Stimulated activated CD8-positive, alpha-beta memory T cell treated with anti-CD3 and anti-CD28 coated beads, Interleukin-15, amount 100 ng/mL, for 24 hours (primary cell): Measurements from ENCODE around the gene COL5A1.

Experiments
- DNase-seq: peaks from one replicate; pipeline ENCODE4 v3.0.0-alpha.2; 2020; ENCODE audit warnings: low read depth

COL5A1 gene

DNA sequence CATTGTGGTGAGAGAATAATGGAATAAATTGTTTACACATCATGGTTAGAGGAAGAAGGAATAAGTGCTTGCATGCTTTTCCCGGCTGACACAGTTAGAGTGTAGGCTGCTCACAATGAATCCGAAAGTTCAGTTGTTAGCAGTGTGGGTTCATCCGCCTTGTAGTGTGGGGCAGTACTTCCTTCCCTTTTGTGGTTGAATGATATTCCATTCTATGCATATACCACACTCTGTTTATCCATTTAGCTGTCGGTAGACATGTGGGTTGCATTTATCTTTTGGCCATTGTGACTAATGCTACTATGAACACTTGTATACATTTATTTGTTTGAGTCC is 84.0 kb downstream of the COL5A1 start:
- no peak for DNase-seq

DNA sequence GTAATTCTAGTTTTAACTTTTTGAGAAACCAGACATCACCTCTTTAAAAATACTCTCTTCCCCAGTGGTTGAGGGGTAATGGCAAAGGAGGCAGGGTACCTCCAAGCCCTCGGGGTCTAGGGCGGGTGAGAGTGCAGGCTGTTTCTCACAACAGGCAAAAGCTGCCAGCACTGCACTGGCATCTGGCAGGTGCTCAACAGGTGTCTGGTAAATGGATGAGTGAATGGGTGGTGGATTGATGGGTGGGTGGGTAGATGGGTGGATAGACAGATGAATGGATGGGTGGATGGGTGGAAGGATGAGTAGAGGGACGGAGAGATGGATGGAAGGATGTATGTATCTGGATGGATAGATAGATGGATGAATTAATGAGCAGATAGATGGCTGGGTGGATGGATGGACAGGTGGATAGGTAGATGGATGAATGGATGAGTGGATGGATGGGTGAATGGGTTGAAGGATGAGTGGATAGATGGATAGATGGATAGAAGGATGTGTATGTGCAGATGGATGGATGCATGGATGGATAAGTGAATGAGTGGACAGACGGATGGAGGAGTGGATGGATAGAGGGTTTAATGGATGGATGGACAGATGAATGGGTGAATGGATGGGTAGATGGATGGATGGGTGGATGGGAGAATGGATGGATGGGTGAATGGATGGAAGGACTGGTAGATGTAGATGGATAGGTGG is 84.6 kb downstream of the COL5A1 start:
- DNase-seq = no peak

DNA sequence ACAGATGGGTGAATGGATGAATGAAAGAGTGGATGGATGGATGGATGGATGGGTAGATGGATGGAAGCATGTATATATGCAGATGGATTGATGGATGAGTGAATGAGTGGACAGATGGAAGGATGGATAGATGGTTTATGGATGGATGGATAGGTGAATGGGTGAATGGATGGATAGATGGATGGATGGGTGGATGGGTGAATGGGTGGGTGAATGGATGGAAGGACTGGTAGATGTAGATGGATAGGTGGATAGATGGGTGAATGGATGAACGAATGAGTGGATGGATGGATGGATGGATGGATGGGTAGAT is 85.1 kb downstream of the COL5A1 start:
- DNase-seq = no peak

DNA sequence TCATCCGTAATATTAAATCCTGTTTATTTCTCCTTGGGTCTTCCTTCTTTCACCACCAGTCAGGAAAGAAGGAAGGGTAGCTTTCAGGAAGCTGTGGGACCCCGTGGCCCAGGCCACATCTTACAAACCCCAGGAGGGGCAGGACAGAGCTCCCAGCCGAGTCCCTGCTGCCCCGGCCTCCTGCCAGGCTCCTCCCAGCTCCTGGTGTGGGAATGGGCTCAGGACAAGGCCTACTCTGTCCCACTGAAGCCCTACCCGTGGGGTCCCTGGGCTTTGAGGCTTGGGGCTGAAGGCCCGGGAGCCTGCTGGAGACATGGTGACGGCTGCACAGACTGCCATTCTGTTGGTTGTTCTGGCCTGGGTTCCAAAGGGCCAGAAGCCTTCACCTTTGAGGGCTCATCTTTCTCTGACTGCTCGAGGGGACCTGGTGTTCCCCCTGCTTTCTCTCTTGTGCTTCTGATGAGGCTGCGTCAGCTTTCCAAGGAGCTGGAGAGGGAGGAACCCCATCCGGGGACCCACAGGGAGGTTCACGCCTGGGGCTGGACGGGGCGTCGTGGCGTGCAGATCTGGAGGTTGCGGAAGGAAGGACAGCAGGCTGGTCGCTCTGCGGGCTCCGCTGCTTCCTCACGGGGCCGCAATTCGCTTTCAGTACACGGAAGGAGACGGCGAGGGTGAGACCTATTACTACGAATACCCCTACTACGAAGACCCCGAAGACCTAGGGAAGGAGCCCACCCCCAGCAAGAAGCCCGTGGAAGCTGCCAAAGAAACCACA is 86.6 kb downstream of the COL5A1 start:
- no peak for DNase-seq

DNA sequence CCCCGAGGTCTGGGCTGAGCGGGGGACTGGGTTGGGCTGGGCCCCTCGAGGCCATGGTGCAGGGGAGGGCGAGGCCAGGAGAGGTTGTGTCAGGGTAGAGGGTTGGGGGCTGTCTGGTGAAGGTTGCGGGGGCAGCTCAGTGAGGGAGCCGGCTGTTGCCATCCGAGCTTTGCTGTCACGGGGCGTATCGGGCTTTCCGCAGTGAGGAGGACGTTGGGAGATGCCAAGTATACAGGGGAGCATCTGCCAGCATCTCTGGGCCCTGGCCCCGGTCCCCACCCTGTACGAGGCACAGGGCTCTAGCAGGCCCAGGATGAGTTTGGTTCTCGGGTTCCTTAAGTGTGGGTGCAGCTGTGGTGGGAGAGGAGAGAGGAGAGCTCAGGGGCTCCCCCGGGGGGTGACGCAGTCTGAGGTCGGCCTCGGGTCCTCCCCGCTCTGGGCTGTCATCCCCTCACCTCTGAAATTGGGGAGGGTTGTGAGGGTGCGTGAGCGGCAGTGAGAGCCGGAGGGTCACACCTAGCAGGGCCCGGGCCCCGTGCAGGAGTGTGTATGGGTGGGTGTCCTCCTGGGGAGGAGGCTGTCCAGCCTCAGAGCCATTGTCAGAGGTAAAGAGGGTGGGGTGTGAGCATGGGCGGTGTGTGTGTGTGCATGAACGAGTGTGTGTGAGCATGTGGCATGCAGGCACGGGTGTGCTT is 87.3 kb downstream of the COL5A1 start:
- DNase-seq = no peak

DNA sequence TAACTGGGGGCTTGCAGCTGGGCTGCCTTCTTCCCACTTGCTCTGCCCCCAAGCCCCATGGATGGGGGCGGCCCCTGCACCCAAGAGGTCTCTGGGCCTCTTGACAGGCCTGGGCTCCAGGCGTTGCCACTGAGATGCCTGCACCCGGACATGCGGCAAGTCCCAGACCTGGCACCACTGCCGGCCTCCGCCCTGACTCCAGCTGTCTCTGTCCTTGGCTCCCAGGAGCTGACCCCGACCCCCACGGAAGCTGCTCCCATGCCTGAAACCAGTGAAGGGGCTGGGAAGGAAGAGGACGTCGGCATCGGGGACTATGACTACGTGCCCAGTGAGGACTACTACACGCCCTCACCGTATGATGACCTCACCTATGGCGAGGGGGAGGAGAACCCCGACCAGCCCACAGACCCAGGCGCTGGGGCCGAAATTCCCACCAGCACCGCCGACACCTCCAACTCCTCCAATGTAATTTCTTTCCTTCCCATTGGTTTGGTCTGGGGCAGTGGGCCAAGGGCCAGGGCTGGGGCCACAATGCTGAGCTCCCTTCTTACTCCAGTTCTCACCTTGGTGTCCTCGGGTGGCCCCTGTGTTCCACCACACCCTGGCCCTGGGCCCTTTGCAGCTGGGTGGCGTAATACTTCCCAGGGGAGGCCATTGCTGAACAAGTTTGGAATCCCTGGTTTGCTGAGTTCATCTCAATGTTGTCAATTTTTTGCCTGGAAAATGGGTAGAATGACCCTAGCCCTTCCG is 88.6 kb downstream of the COL5A1 start:
- no peak for DNase-seq

DNA sequence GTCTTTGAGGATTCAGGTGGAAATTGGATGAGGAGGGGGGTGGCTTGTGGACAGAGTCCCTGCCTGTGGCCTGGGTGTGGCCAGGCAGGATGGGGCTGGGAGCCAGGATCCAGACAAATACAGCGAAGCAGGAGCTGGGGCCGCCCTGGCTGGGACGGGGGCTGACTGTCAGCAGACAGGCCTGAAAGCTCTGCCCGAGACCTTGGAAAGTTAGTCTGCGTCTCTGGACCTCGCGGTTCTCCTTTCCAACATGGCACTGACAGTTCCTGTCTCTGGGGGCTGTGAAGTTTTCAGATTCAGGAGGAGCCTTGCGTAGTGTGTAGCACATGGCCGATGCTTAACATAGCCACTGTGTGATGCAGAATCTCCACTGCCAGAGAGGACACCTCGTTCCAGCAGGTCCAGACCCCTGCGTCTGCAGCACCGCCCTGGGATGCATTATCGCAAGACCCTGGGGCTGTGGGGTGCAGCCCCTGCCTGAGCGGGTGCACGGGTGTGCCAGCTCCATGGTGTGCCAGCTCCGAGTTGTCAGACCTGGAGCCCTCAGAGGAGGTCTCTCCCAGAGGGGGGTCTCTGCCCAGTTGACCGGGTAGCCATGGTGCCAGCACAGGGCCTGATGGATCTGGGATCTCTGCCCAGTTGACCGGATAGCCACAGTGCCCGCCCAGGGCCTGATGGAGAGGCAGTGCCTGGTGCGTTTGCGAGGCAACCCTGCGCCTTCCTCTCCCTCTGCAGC is 89.3 kb downstream of the COL5A1 start:
- no peak for DNase-seq

DNA sequence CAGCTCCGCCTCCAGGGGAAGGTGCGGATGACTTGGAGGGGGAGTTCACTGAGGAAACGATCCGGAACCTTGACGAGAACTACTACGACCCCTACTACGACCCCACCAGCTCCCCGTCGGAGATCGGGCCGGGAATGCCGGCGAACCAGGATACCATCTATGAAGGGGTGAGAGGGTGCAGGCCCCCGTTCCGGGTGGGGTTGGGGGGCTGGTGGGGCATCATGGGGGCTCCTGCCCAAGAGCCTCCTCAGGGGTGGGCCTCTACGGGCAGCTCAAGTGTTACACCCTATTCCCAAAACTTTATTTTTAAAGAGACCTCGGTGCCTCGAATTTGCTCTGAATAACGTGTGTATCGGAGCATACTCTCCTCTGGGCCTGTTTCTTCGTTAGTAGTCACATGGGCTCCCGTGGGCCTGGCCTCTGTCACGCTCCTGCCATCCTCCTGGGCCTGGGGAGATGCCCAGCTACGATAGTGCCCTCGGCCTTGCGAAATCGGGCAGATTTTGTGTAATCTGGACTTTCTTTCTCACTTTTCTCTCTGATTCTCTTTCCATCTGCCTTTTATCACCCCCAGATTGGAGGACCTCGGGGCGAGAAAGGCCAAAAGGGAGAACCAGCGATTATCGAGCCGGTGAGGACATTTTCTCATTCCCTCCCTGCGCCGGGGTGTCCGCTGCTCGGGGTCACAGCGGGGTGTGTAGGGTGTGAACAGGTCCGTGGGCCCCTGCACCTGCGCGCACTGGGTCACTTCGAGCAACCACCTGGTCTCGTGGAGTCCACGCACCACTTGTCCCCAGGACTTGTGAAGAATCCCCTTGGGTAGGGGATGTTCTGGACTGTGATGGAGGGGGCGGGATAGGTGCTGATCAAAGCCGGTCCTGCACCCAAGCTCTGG is 90.1 kb downstream of the COL5A1 start:
- DNase-seq = no peak

DNA sequence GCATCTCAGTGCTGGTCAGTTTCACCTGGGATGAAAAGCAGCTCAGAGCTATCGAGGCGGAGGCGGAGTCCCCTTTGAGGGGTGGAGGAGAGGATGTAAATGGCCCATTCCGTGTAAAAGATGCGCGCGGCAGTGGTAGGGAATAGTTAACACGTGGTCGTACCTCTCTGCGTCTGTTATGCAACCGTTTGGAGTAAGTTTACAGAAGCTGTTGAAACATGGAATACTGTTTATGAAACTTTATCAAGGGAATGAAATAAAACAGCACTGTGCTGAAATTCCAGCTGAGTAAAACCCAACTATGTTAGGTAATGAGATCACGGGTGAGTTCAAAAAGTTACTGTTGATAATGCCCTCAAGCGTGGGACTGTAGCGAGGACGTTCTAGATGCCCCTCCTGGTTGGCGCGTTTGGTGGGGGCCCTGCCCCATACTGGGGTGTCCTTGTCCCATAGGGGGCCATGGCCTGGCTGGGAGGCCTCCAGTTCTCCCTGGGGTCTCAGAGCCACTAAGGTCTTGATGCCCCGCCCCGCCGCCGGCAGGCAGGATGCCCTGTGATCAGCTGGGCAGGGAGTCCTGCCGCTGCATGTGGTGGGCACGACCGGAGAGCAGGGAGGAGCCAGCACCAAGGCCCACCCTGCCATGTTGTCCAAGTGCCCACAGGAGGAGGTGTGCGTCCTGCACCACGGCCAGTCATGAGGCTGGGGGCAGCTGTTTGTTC is 90.9 kb downstream of the COL5A1 start:
- DNase-seq = no peak

DNA sequence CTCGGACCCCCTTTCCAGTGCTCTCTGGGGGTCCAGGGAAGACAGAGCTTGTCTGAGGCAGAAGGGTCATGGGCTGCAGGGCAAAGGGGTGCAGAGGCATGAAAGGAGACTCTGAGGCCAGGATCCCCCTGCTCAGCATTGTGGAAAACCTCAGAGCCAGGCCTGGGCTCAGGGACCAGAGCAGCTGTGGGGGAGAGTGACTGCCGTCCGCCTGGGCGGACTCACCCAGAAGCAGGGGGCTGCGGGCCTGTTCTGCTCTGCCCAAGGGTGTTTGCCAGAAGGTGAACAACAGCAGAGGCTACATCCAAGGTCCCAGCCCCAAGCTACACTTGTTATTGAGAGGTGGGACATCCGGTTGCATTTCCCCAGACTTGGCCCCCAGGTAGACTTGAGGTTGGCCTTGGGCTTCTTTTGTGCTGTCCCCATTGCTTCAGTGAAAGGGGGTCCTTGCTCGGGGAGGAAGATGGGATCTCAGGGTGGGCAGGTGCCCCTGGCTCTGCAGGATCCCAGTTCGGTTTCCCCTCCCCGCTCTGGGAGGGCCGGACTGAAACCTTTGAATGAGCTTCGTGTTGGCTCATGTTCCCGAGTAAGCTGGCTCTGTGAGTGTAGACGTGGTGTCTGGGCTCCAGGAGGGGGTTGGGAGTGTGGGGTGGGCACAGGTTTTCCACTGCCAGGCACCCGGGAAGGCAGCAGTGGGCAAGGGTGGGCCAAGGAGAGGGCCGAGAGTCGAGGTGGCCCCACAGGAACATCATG is 92.1 kb downstream of the COL5A1 start:
- DNase-seq = no peak

DNA sequence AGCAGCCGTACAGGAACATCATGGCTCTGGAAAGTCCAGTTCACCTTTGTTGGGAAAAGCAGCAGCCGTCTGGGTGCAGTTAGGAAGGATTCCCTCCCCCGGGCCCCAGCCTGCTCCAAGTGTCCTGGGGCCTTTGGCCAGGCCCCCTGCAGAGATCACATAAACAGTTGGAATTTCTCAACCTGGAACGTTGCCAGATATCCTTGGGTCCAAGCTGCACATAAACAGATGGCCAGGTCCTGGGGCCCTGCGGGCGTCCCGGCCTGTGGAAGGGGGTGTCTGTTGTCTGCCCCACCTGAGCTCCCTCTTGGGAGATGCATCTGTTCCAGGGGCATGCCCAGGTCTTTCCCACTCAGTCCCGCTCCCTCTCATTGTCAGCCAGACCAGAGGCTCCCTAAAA is 92.7 kb downstream of the COL5A1 start:
- DNase-seq = no peak

DNA sequence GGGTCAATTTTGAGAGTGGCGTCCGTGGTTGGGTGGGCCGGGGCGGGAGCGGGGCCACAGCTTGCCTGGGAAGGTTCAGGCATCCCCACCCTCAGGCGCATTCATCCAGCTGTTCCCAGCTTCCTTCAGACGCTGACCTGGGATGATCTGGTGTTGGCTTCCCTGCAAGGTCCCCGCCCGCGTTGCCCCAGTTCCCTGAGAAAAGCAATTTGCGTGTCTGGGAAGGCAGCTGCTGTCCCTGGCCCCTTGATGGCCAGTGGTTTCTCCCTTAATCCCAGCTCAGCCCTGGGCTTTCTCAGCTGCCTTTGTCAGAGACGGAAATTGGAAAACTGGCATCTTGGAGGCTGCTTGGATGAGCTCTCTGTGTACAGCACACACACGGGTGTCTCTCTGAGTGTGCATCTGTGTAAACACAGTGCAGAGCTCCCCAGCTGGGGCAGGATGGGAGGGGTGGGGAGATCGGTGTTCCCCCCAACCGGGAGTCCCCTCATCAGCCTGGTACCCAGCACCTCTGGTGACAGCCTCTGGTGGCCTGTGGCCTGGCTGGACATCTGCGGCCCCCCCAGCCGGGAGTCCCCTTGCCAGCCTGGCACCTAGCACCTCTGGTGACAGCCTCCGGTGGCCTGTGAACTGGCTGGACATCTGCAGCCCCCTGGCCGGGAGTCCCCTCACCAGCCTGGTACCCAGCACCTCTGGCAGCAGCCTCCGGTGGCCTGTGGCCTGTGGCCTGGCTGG is 94.0 kb downstream of the COL5A1 start:
- no peak for DNase-seq

DNA sequence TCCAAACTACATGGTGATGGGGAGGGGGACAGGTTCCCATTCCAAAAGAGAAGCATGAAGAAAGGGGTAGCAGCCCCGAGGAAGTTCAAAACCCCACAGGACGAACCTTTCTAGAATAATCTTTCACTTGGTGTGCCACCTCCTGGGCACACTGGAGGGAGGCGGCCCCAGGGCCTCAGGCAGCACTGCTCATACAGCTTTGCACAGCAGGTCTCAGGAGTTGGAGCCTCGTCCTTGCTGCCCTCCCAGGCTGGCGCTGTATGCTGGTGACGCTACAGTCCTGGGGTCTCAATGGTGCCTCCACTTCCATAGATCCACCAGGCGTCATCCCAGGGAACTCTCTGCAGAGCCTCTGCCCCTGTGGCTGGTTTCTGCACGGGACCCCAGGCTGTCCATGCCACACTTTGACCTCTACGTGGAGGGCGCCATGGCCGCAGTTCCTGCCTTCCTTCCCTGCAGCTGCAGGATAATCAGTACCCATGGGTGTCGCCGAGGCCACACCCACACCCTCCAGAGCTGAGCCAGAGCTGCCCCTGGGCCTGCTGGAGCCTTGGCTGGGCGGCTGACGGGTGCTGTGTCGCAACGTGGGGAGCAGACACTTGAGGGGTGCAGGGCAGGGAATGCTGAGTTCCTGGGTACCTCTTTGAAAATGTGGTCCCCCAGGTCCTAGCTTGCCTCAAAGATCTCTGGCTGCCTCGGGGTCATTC is 95.3 kb downstream of the COL5A1 start:
- DNase-seq = no peak

DNA sequence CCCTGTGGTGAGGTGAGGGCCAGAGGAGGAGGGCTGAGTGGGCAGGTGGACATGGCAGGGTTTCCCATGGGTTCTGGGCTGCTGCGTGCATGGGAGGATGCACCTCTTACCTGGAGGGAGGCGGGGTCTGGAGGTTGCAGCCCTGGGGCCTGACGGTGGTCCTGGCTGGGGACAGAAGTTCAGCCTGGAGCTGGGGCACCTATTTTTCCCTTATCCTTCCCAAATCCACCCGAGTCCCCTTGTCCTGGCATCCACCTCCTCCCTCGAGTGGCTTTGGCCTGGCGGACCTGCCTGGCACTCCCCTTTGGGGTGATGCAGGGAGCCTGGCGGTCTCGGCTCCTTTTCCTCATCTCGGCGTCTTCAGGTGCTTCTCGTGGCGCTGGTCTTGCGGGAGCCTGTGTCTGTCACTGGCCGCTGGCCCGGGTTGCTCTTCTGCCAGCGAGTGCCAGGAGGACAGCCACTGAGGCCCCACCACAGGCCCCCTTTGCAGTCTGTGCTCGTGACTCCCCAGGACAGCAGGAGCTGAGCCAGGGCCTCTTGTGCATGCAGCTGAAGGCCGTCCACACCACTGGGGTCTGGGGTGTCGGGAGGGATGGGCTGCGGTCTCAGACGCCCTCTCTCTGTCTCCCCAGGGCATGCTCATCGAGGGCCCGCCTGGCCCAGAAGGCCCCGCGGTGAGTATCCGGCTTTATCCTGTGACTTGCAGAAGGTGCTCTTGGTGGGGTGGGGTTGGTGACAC is 96.4 kb downstream of the COL5A1 start:
- no peak for DNase-seq

DNA sequence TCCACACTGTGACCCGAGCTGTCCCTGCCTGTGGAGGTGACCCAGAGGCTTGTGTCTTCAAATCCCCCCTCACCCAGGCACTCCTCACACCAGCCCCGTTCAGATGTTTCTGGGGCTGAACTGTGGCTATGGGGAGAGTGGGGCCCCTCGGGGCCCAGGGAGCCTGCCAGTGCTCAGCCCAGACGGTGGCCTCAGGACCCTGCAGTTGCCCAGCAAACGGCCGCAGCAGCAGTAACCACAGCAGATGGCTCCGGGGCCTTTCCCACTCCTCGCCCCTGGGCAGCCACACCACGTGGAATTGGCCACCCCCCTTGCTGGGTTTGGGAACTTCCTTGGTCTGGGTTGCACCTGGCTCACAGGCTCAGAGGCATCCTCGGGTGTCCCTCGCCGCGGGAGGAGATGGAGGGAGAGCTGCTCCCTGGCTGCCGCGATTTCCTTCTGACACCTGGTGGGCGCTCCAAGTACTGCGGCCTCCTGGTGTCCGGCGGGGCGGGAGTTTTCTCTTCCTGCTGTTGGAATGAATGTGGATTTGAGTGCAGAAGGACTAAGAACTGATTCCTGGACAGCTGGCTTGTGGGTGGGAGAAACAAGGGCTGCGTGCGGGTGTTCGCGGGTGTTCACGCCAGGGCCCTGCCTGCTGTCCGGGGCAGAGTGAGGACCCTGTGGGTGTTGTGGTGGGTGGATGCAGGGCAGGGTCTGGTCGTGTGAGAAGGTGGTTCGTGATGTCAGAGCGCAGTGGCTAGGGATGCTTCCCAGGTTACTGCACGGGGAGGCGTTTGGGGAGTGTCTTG is 97.5 kb downstream of the COL5A1 start:
- DNase-seq = peak; percentile 3

DNA sequence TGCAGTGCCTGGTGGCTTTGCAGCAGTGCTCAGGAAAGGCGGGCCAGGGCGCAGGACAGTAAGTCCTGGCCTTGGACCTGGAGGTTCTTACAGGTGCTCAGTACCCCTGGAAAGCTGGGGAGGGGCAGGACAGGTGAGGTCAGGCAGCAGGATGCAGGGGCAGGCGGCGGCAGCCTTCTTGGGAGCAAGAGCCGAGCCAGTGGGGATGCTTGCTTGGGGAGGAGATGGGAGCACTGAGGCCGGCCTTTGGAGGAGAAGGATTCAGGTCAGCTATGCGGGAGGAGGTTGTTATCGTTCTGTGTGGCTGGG is 98.0 kb downstream of the COL5A1 start:
- no peak for DNase-seq

DNA sequence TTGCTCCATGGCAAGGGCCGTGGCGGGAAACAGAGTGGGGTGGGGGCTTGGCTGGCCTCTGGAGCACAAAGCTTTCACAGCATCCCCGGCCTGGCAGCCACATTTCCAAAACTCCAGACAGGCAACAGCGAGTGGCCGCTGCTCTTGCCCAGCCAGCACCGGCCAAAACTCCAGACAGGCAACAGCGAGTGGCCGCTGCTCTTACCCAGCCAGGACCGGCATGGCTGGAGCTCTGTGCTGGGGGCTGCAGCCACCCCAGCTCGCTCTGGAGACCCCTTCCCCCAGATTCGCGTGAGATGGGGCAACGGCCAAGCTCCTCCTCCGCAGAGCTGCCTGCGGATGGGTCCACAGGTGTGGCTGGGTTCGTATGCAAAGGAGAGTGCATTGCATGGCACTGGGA is 98.5 kb downstream of the COL5A1 start:
- DNase-seq = no peak
